H1 (cell line): ENCODE results near the gene TNRC6C.

Experiments
- CHD1 ChIP-seq: IDR thresholded peaks from 2 replicates; pipeline ENCODE4 v1.6.1; 2012; ENCODE audit warnings: low read depth, low read length, improper control_type of control experiment
- CHD2 ChIP-seq: IDR thresholded peaks from 2 replicates; pipeline ENCODE4 v1.6.1; 2012; ENCODE audit warnings: low read length, improper control_type of control experiment
- CTCF ChIP-seq, 3 experiments: IDR thresholded peaks; 1 replicate in 2 of 3; 2 replicates in 1 of 3; pipeline versions ENCODE4 v1.5.1 to v1.6.1; 2011; ENCODE audit warnings: low read length in 3 of 3, mild to moderate bottlenecking in 3 of 3, inconsistent platforms in 2 of 3, low read depth in 1 of 3, moderate library complexity in 1 of 3; ENCODE audit not compliant: insufficient read depth in 1 of 3; ENCODE audit errors: control extremely low read depth in 1 of 3
- EGR1 ChIP-seq: IDR thresholded peaks from 2 replicates; pipeline ENCODE4 v1.6.1; 2011; ENCODE audit warnings: low read depth, low read length, borderline replicate concordance
- EZH2 ChIP-seq: fragments of 200-600 bp; sonication (generic); IDR thresholded peaks from 2 replicates; pipeline ENCODE4 v1.7.1; 2012; ENCODE audit warnings: low read depth, mild to moderate bottlenecking, moderate library complexity, low read length, inconsistent platforms; ENCODE audit not compliant: severe bottlenecking
- FOSL1 ChIP-seq: IDR thresholded peaks from 2 replicates; pipeline ENCODE4 v1.6.1; 2011; ENCODE audit warnings: mild to moderate bottlenecking, low read depth, low read length, moderate library complexity; ENCODE audit not compliant: insufficient read depth
- KDM5A ChIP-seq: fragments of 200-600 bp; IDR thresholded peaks from 2 replicates; pipeline ENCODE4 v1.7.1; 2012; ENCODE audit warnings: mild to moderate bottlenecking, low read length, inconsistent platforms, mixed read lengths
- POLR2A ChIP-seq, 2 experiments: IDR thresholded peaks; 1 replicate in 1 of 2; 2 replicates in 1 of 2; pipeline ENCODE4 v1.6.1; 2011; ENCODE audit warnings: low read depth in 2 of 2, low read length in 2 of 2, mild to moderate bottlenecking in 2 of 2; ENCODE audit errors: control extremely low read depth in 1 of 2
- POLR2AphosphoS5 ChIP-seq: IDR thresholded peaks from 2 replicates; pipeline ENCODE4 v1.6.1; 2011; ENCODE audit warnings: low read depth, low read length
- SIN3A ChIP-seq, 2 experiments: IDR thresholded peaks in 1 of 2; conservative IDR thresholded peaks in 1 of 2; 2 replicates each; pipeline ENCODE4 v1.6.1; 2011 to 2012; ENCODE audit warnings: low read length in 2 of 2, improper control_type of control experiment in 1 of 2, low read depth in 1 of 2, mild to moderate bottlenecking in 1 of 2
- YY1 ChIP-seq: IDR thresholded peaks from 2 replicates; pipeline ENCODE4 v1.6.1; 2011; ENCODE audit warnings: low read depth, mild to moderate bottlenecking, low read length

- no peak for TF ChIP-seq CTCF (IDR thresholded peaks at IDR 0.05; ENCODE audit: control extremely low read depth in 1 of 3, insufficient read depth in 1 of 3, low read depth in 1 of 3, low read length in 3 of 3)
- no peak for TF ChIP-seq FOSL1
- TF ChIP-seq SIN3A (conservative IDR thresholded peaks at IDR 0.05 in 1 of 2, IDR thresholded peaks at IDR 0.05 in 1 of 2; ENCODE audit: low read depth in 1 of 2, low read length in 2 of 2), result no peak
- TF ChIP-seq EZH2, result no peak
- no peak for TF ChIP-seq YY1
- no peak for TF ChIP-seq CHD2
- TF ChIP-seq POLR2A (IDR thresholded peaks at IDR 0.05; ENCODE audit: control extremely low read depth in 1 of 2, low read depth in 2 of 2, low read length in 2 of 2), result no peak
- no peak for TF ChIP-seq EGR1
- TF ChIP-seq POLR2AphosphoS5, result no peak
- no peak for TF ChIP-seq CHD1
- TF ChIP-seq KDM5A, result no peak
Observed at GRCh38 chr17:78058581-78058980, 100.1 kb downstream of the TNRC6C start.
